ENCODE data around the gene SYT9.

- TF ChIP-seq, protein P1, sequence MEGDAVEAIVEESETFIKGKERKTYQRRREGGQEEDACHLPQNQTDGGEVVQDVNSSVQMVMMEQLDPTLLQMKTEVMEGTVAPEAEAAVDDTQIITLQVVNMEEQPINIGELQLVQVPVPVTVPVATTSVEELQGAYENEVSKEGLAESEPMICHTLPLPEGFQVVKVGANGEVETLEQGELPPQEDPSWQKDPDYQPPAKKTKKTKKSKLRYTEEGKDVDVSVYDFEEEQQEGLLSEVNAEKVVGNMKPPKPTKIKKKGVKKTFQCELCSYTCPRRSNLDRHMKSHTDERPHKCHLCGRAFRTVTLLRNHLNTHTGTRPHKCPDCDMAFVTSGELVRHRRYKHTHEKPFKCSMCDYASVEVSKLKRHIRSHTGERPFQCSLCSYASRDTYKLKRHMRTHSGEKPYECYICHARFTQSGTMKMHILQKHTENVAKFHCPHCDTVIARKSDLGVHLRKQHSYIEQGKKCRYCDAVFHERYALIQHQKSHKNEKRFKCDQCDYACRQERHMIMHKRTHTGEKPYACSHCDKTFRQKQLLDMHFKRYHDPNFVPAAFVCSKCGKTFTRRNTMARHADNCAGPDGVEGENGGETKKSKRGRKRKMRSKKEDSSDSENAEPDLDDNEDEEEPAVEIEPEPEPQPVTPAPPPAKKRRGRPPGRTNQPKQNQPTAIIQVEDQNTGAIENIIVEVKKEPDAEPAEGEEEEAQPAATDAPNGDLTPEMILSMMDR (IDR thresholded peaks at IDR 0.05): no peak
- no peak for TF ChIP-seq POLR2A (IDR thresholded peaks at IDR 0.05)
Observed at GRCh38 chr11:7256943-7257342, 5.2 kb downstream of the SYT9 start.

All from suprapubic skin (tissue), 3 donors.